CD4-positive, alpha-beta memory T cell (primary cell): ENCODE measurements around the gene FAM20C. TPM values are rescaled to one million over a fixed set of nuclear protein-coding genes. Genes with fewer than 3 reads are reported as not detected.
A peak's percentile ranks its signal among the peaks of the same experiment; 100 is the strongest.

ENCODE experiments used
- CTCF ChIA-PET: fragments of 350-600 bp; sonication (Branson Sonifier 250); formaldehyde crosslinking; loops from one replicate; lab custom pipeline; 2021; ENCODE audit warnings: inconsistent platforms; ENCODE audit not compliant: partially characterized antibody; lab: Charles Lee
- POLR2A ChIA-PET: fragments of 350-600 bp; sonication (Branson Sonifier 250); formaldehyde crosslinking; loops from one replicate; lab custom pipeline; 2021; ENCODE audit not compliant: partially characterized antibody; lab: Charles Lee
- DNase-seq, 5 donors: peaks; one replicate each; pipeline versions ENCODE4 v3.0.0 to v3.0.0-alpha.2; 2020 to 2022; ENCODE audit warnings: mixed read lengths in 1 of 5
- H3K27ac ChIP-seq: one replicate; pipeline ENCODE4 v1.7.0; 2013; ENCODE audit warnings: low read depth, low read length
- H3K27me3 ChIP-seq: 2 replicates; pipeline ENCODE4 v1.7.0; 2013; ENCODE audit warnings: mild to moderate bottlenecking, low read length, moderate library complexity; ENCODE audit not compliant: insufficient read depth
- H3K36me3 ChIP-seq: 2 replicates; pipeline ENCODE4 v1.7.0; 2013; ENCODE audit warnings: mild to moderate bottlenecking, low read length, moderate library complexity; ENCODE audit not compliant: insufficient read depth
- H3K4me1 ChIP-seq: 2 replicates; pipeline ENCODE4 v1.7.0; 2013; ENCODE audit warnings: mild to moderate bottlenecking, low read length, moderate library complexity; ENCODE audit not compliant: insufficient read depth
- H3K4me3 ChIP-seq, 2 donors: one replicate each; pipeline ENCODE4 v1.7.0; 2013; ENCODE audit warnings: low read length in 2 of 2, mild to moderate bottlenecking in 1 of 2
- H3K9me3 ChIP-seq, 2 donors: one replicate each; pipeline ENCODE4 v1.7.0; 2013; ENCODE audit warnings: low read length in 2 of 2, control low read depth in 1 of 2; ENCODE audit not compliant: control insufficient read depth in 1 of 2
- H3K27ac Mint-ChIP-seq, 7 donors: one replicate each; pipeline ENCODE4 v1.8.0; 2020 to 2021; ENCODE audit warnings: mixed read lengths in 7 of 7, mild to moderate bottlenecking in 6 of 7, inconsistent platforms in 3 of 7, moderate library complexity in 3 of 7
- H3K27me3 Mint-ChIP-seq, 2 donors: one replicate each; pipeline ENCODE4 v1.8.0; 2020 to 2021; ENCODE audit warnings: mixed read lengths in 2 of 2
- H3K36me3 Mint-ChIP-seq, 2 donors: one replicate each; pipeline ENCODE4 v1.8.0; 2020 to 2021; ENCODE audit warnings: mixed read lengths in 2 of 2, inconsistent platforms in 1 of 2, mild to moderate bottlenecking in 1 of 2
- H3K4me1 Mint-ChIP-seq, 4 donors: one replicate each; pipeline ENCODE4 v1.8.0; 2020 to 2021; ENCODE audit warnings: mixed read lengths in 4 of 4, mild to moderate bottlenecking in 1 of 4
- H3K4me3 Mint-ChIP-seq, 8 donors: one replicate each; pipeline ENCODE4 v1.8.0; 2020 to 2021; ENCODE audit warnings: mixed read lengths in 8 of 8, mild to moderate bottlenecking in 7 of 8, moderate library complexity in 6 of 8, inconsistent platforms in 3 of 8
- H3K9me3 Mint-ChIP-seq, 8 donors: one replicate each; pipeline ENCODE4 v1.8.0; 2020 to 2021; ENCODE audit warnings: mixed read lengths in 8 of 8, mild to moderate bottlenecking in 5 of 8, inconsistent platforms in 3 of 8, moderate library complexity in 1 of 8
- intact Hi-C: fragments of 100-400 bp; cut with micrococcal nuclease; formaldehyde crosslinking; loops from one replicate; pipeline ENCODE4 v1.15.1; 2023
- polyA plus RNA-seq, 2 donors: library from polyadenylated mRNA; unstranded; fragments of 300-500 nt; fragmentation: Illumina TruSeq; gene quantifications; one replicate each; pipeline ENCODE4 v1.2.3, GENCODE V29; 2021
- total RNA-seq, 2 experiments: library from RNA; stranded (reverse); gene quantifications; one replicate each; pipeline ENCODE4 v1.2.3, GENCODE V29; 2021

FAM20C gene
- total and polyA plus RNA-seq, 4 experiments from 2014 or later = 4.7 to 7.8 TPM; not detected in 2

GRCh38 chr7:190196-190595 lies 2.2 kb upstream of the FAM20C start:
- H3K9me3 ChIP-seq = no peaks in the 10 kb centered on the region
- H3K4me1 ChIP-seq = peaks cover 6% of the 10 kb centered on the region
- Mint-ChIP-seq H3K4me1 (peaks cover 3 to 5% (median 4%) of the 10 kb centered on the region in 4 donors), H3K27me3 (peaks cover 28 to 29% of the 10 kb centered on the region in 2 donors), H3K27ac (no peak overlapping the region), H3K36me3 (no peaks in the 10 kb centered on the region), H3K9me3 (no peaks in the 10 kb centered on the region), H3K4me3 (peak overlapping the region in 2 of 8 donors; percentile 40 to 45)
- CTCF ChIA-PET = no interaction called here
- POLR2A ChIA-PET = no interaction called here
- H3K36me3 ChIP-seq = no peaks in the 10 kb centered on the region
- DNase-seq = no peak
- H3K27me3 ChIP-seq = peaks cover 6% of the 10 kb centered on the region
- no peak overlapping the region for H3K4me3 ChIP-seq
- no peak overlapping the region for H3K27ac ChIP-seq
- intact Hi-C loops = no loop called here

- Mint-ChIP-seq H3K36me3 (no peaks in the 10 kb centered on the region), H3K27ac (no peak overlapping the region), H3K27me3 (peaks cover 34 to 35% of the 10 kb centered on the region in 2 donors), H3K9me3 (no peaks in the 10 kb centered on the region), H3K4me1 (peaks cover 3 to 5% (median 4%) of the 10 kb centered on the region in 4 donors), H3K4me3 (peak overlapping the region; percentile 79 to 89 (median 86))
- intact Hi-C loops = no loop called here
- ChIA-PET CTCF (no interaction called here), POLR2A (no interaction called here)
- no peak for DNase-seq
- Histone ChIP-seq H3K4me3 (no peak overlapping the region), H3K27ac (no peak overlapping the region), H3K36me3 (no peaks in the 10 kb centered on the region), H3K4me1 (peaks cover 6% of the 10 kb centered on the region), H3K27me3 (peaks cover 6% of the 10 kb centered on the region), H3K9me3 (no peaks in the 10 kb centered on the region)
These were observed 1.0 kb upstream of the FAM20C start for GRCh38 chr7:191105-191980.

GRCh38 chr7:192701-193480 lies 520 bp downstream of the FAM20C start:
- Mint-ChIP-seq H3K27me3 (peaks cover 34 to 35% of the 10 kb centered on the region in 2 donors), H3K36me3 (no peaks in the 10 kb centered on the region), H3K4me1 (peaks cover 3 to 5% (median 4%) of the 10 kb centered on the region in 4 donors), H3K27ac (no peak overlapping the region), H3K9me3 (no peaks in the 10 kb centered on the region), H3K4me3 (no peak overlapping the region)
- Histone ChIP-seq H3K27me3 (peaks cover 6% of the 10 kb centered on the region), H3K27ac (no peak overlapping the region), H3K9me3 (no peaks in the 10 kb centered on the region), H3K36me3 (no peaks in the 10 kb centered on the region), H3K4me1 (peaks cover 6% of the 10 kb centered on the region), H3K4me3 (no peak overlapping the region)
- DNase-seq = no peak
- intact Hi-C loops = no loop called here
- ChIA-PET CTCF (no interaction called here), POLR2A (no interaction called here)

GRCh38 chr7:193481-194251 lies 1.3 kb downstream of the FAM20C start:
- no peak overlapping the region for H3K27ac ChIP-seq
- no peaks in the 10 kb centered on the region for H3K9me3 Mint-ChIP-seq
- H3K4me1 ChIP-seq = peaks cover 6% of the 10 kb centered on the region
- peaks cover 3 to 5% (median 4%) of the 10 kb centered on the region in 4 donors for H3K4me1 Mint-ChIP-seq
- intact Hi-C loops = no loop called here
- H3K4me3 ChIP-seq = no peak overlapping the region
- POLR2A ChIA-PET = no interaction called here
- H3K9me3 ChIP-seq = no peaks in the 10 kb centered on the region
- peak overlapping the region in 1 of 7 donors; percentile 30 for H3K27ac Mint-ChIP-seq
- H3K4me3 Mint-ChIP-seq = peak overlapping the region in 7 of 8 donors; percentile 15 to 55 (median 36)
- H3K27me3 ChIP-seq = peaks cover 6% of the 10 kb centered on the region
- no peaks in the 10 kb centered on the region for H3K36me3 ChIP-seq
- H3K27me3 Mint-ChIP-seq = peaks cover 34 to 41% of the 10 kb centered on the region in 2 donors
- no peaks in the 10 kb centered on the region for H3K36me3 Mint-ChIP-seq
- CTCF ChIA-PET = no interaction called here
- no peak for DNase-seq

GRCh38 chr7:194252-195009 lies 2.1 kb downstream of the FAM20C start:
- Histone ChIP-seq H3K36me3 (no peaks in the 10 kb centered on the region), H3K4me1 (peaks cover 6% of the 10 kb centered on the region), H3K27ac (no peak overlapping the region), H3K27me3 (peaks cover 6% of the 10 kb centered on the region), H3K4me3 (no peak overlapping the region), H3K9me3 (no peaks in the 10 kb centered on the region)
- Mint-ChIP-seq H3K27ac (peak overlapping the region in 1 of 7 donors; percentile 30), H3K9me3 (no peaks in the 10 kb centered on the region), H3K4me3 (peak overlapping the region in 7 of 8 donors; percentile 15 to 55 (median 36)), H3K27me3 (peaks cover 33 to 39% of the 10 kb centered on the region in 2 donors), H3K4me1 (peaks cover 3 to 5% (median 4%) of the 10 kb centered on the region in 4 donors), H3K36me3 (no peaks in the 10 kb centered on the region)
- DNase-seq = no peak
- ChIA-PET CTCF (no interaction called here), POLR2A (no interaction called here)
- intact Hi-C loops = no loop called here

GRCh38 chr7:195010-195829 lies 2.8 kb downstream of the FAM20C start:
- peaks cover 3 to 5% (median 4%) of the 10 kb centered on the region in 4 donors for H3K4me1 Mint-ChIP-seq
- H3K27ac ChIP-seq = no peak overlapping the region
- H3K4me1 ChIP-seq = peaks cover 6% of the 10 kb centered on the region
- H3K36me3 Mint-ChIP-seq = no peaks in the 10 kb centered on the region
- H3K27me3 Mint-ChIP-seq = peaks cover 29 to 32% of the 10 kb centered on the region in 2 donors
- H3K9me3 ChIP-seq = no peaks in the 10 kb centered on the region
- H3K27me3 ChIP-seq = peaks cover 6% of the 10 kb centered on the region
- H3K4me3 ChIP-seq = no peak overlapping the region
- H3K27ac Mint-ChIP-seq = no peak overlapping the region
- H3K36me3 ChIP-seq = no peaks in the 10 kb centered on the region
- POLR2A ChIA-PET = no interaction called here
- CTCF ChIA-PET = no interaction called here
- DNase-seq = no peak
- intact Hi-C loops = no loop called here
- H3K4me3 Mint-ChIP-seq = peak overlapping the region in 5 of 8 donors; percentile 4 to 57 (median 20)
- H3K9me3 Mint-ChIP-seq = no peaks in the 10 kb centered on the region
